Fibroblast of pulmonary artery (primary cell): ENCODE measurements around the gene FHOD3.

Experiments
- DNase-seq: peaks from one replicate; pipeline ENCODE4 v3.0.0-alpha.2; 2010; ENCODE audit warnings: low read depth
- H3K4me3 ChIP-seq: replicated peaks from 2 replicates; pipeline ENCODE4 v1.5.1; 2011; ENCODE audit warnings: low read depth, mild to moderate bottlenecking, control low read depth, low read length, moderate library complexity
- CTCF ChIP-seq: IDR thresholded peaks from 2 replicates; pipeline ENCODE4 v1.5.1; 2011; ENCODE audit warnings: mild to moderate bottlenecking, control low read depth, low read length, inconsistent platforms; ENCODE audit errors: missing control alignments

The FHOD3 gene

GRCh38 chr18:36403896-36404820 is 106.6 kb downstream of the FHOD3 start:
- no peak overlapping the region for H3K4me3 ChIP-seq
- no peak for DNase-seq
- no peak for TF ChIP-seq CTCF

GRCh38 chr18:36405611-36406010 is 108.1 kb downstream of the FHOD3 start:
- DNase-seq: no peak
- H3K4me3 ChIP-seq: no peak overlapping the region
- no peak for TF ChIP-seq CTCF

- no peak for TF ChIP-seq CTCF
- H3K4me3 ChIP-seq: no peak overlapping the region
- DNase-seq: no peak
Measured at GRCh38 chr18:36406805-36407204, 109.3 kb downstream of the FHOD3 start.

- no peak for TF ChIP-seq CTCF
- H3K4me3 ChIP-seq: no peak overlapping the region
- DNase-seq: no peak
Measured at GRCh38 chr18:36408606-36409005, 111.1 kb downstream of the FHOD3 start.

- no peak overlapping the region for H3K4me3 ChIP-seq
- no peak for TF ChIP-seq CTCF
- no peak for DNase-seq
Measured at GRCh38 chr18:36409779-36410178, 112.3 kb downstream of the FHOD3 start.

GRCh38 chr18:36410346-36410745 is 112.8 kb downstream of the FHOD3 start:
- TF ChIP-seq CTCF: no peak
- no peak overlapping the region for H3K4me3 ChIP-seq
- no peak for DNase-seq

GRCh38 chr18:36411745-36412168 is 114.2 kb downstream of the FHOD3 start:
- TF ChIP-seq CTCF: peak; percentile 60
- H3K4me3 ChIP-seq: no peak overlapping the region
- DNase-seq: peak; percentile 64
